Fibroblast of the conjunctiva (primary cell): Measurements from ENCODE around the gene PMPCA.

ENCODE experiments used
- DNase-seq: peaks from one replicate; pipeline ENCODE4 v3.0.0-alpha.2; 2010; ENCODE audit warnings: low read depth

Gene PMPCA

GRCh38 chr9:136456258-136456657 lies 45.8 kb downstream of the PMPCA start:
- DNase-seq: no peak

GRCh38 chr9:136457326-136457725 lies 46.9 kb downstream of the PMPCA start:
- no peak for DNase-seq

GRCh38 chr9:136459425-136459824 lies 49.0 kb downstream of the PMPCA start:
- no peak for DNase-seq

- DNase-seq: no peak
Measured at GRCh38 chr9:136460772-136461325, 50.4 kb downstream of the PMPCA start.

- no peak for DNase-seq
Measured at GRCh38 chr9:136462664-136463063, 52.2 kb downstream of the PMPCA start.

- no peak for DNase-seq
Measured at GRCh38 chr9:136463578-136463977, 53.1 kb downstream of the PMPCA start.

GRCh38 chr9:136464241-136464640 lies 53.8 kb downstream of the PMPCA start:
- no peak for DNase-seq

GRCh38 chr9:136465500-136466154 lies 55.2 kb downstream of the PMPCA start:
- no peak for DNase-seq

GRCh38 chr9:136466155-136466541 lies 55.7 kb downstream of the PMPCA start:
- no peak for DNase-seq

GRCh38 chr9:136467766-136468165 lies 57.3 kb downstream of the PMPCA start:
- DNase-seq: no peak

GRCh38 chr9:136470356-136470755 lies 59.9 kb downstream of the PMPCA start:
- DNase-seq: no peak

GRCh38 chr9:136470792-136471469 lies 60.5 kb downstream of the PMPCA start:
- no peak for DNase-seq

GRCh38 chr9:136471802-136472487 lies 61.5 kb downstream of the PMPCA start:
- no peak for DNase-seq

GRCh38 chr9:136472640-136473353 lies 62.3 kb downstream of the PMPCA start:
- no peak for DNase-seq

GRCh38 chr9:136473354-136473721 lies 62.9 kb downstream of the PMPCA start:
- DNase-seq: no peak
